ENCODE measurements around the gene EIF4G3. TPM values are rescaled to one million over a fixed set of nuclear protein-coding genes. Genes with fewer than 3 reads are reported as not detected.

EIF4G3 gene
- polyA plus RNA-seq, 1 donor from 2014 or later: 13.1 TPM

DNA sequence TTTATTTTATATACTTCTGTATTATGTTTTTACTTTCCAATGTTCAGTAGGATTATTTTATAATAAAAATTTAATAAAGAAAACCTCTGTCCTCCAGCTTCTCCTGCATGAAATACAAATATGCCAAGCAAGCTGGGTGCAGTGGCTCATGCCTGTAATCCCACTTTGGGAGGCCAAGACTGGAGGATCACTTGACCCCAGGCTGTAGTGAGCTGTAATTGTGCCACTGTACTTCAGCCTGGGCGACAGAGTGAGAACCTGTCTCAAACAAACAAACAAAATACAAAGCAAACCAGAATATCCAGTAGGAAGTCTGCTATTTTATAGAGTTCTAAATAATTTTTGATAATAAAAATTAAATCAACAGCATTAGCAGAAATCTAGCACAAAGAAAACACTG lies 168.8 kb downstream of the EIF4G3 start:
- no peak overlapping the region for H3K27ac Mint-ChIP-seq
- no peaks in the 10 kb centered on the region for H3K27me3 Mint-ChIP-seq
- peaks cover 0 to 17% (median 4%) of the 10 kb centered on the region in 3 donors for H3K4me1 Mint-ChIP-seq
- H3K9me3 Mint-ChIP-seq: no peaks in the 10 kb centered on the region
- no peak overlapping the region for H3K4me3 Mint-ChIP-seq
- peaks cover 5% of the 10 kb centered on the region for H3K36me3 Mint-ChIP-seq

DNA sequence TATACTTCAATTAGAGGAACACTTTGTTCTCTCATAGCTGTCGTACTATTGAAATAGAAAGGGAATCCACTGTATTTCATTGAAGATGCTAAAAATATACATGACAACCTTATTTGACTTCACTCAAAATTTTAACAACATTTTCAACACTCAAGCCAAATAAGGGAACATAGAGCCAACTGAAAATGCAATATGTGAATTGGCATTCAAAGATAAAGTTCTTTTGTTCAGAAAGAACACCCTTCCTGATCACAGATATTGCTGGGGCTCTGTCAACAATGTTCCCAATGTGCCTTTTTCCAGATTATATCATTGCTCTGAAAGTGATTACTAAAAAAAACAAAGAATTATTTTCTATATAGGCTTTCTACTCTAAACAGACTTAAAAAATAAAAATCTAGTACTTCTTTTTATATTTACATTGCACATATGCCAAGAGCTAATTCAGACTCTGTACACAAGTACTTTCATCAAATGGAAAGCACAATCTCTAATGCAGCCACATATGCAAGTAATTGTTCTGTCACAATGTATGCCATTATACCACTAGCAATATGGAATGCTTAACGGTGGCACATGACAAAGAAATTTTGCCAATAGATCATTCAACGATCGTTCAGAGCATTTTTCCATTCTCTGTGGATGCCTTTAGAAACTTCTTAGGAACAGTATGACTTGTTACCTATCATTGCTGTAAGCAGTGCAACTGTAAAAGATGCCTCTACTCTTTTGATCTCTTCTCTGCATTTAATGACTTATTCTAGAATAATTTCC lies 171.0 kb downstream of the EIF4G3 start:
- Mint-ChIP-seq H3K27me3 (no peaks in the 10 kb centered on the region), H3K4me1 (peaks cover 0 to 1% (median 0%) of the 10 kb centered on the region in 3 donors), H3K27ac (no peak overlapping the region), H3K4me3 (no peak overlapping the region), H3K36me3 (peaks cover 6% of the 10 kb centered on the region), H3K9me3 (no peaks in the 10 kb centered on the region)

DNA sequence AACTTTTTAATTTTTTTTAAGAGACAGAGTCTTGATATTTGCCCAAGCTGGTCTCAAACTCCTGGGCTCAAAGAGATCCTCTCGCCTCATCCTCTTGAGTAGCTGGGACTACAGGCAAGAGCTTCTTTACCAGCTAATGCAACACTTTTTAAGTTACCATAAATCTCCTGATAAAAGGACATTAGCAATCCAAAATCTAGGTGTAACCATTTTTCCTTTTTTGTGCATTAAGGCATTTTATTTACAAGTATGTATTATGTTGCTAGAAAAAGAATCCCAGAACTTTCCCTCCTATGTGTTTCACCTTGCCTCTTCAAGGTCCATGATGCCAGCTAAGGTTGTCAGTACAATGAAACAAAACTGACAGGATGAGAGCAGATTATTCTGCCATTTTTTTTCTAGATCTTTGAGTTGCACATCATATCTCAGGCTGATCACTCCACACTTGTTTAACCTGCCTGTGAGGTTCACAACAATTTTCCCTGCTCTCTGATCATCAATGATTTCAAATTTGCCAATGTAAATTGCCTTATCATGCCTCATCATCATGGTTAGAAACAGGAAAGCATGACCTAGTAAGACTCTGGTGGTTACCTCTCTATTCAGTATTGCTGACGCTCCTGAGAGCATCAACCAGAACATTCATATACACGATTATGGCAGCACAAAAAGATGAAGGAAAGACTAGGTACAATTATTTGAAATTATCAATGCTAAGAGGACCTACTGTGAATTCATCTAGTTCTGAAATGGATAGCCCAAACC lies 173.2 kb downstream of the EIF4G3 start:
- H3K27me3 Mint-ChIP-seq: no peaks in the 10 kb centered on the region
- no peaks in the 10 kb centered on the region for H3K4me1 Mint-ChIP-seq
- no peaks in the 10 kb centered on the region for H3K9me3 Mint-ChIP-seq
- H3K36me3 Mint-ChIP-seq: peaks cover 8% of the 10 kb centered on the region
- H3K27ac Mint-ChIP-seq: no peak overlapping the region
- H3K4me3 Mint-ChIP-seq: no peak overlapping the region

DNA sequence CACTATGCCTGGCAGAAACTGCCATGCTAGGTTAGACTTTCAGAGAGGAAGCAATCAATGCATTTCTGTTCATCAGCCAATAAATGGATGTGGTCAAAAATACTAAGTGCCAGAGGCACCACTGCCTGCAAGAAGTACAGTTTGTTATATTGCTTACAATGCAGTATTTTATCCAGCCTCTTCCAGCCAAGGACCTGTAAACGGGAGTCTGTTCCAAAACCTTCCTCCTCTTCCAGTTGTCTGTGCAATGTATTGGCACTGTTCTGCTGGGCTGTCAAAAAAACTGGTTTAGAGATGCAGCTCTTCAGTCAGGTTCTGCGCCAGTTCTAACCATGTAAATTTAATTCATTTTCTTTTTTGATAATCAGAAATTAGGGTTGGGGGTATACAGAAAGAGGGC lies 175.7 kb downstream of the EIF4G3 start:
- Mint-ChIP-seq H3K4me1 (no peaks in the 10 kb centered on the region), H3K36me3 (peaks cover 8% of the 10 kb centered on the region), H3K4me3 (no peak overlapping the region), H3K27me3 (no peaks in the 10 kb centered on the region), H3K27ac (no peak overlapping the region), H3K9me3 (no peaks in the 10 kb centered on the region)

DNA sequence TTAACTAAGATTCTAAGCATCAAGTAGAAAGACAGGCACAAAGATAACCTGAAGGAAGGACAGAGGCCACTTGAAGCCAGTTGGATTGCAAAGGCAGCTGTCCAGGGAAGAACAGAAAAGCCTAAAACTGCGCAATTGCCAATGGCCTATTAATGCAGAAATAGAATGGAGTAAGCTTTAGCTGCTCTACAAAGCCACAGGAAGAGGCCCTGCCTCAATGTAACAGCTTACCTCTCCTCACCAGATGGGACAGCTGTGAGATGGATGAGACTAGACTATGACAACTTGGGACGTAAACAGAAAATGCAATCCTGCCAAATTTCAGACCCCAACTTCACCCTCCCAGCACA lies 176.5 kb downstream of the EIF4G3 start:
- Mint-ChIP-seq H3K27ac (no peak overlapping the region), H3K36me3 (peaks cover 8% of the 10 kb centered on the region), H3K27me3 (no peaks in the 10 kb centered on the region), H3K4me1 (no peaks in the 10 kb centered on the region), H3K4me3 (peak overlapping the region in 1 of 4 donors; percentile 45), H3K9me3 (no peaks in the 10 kb centered on the region)

DNA sequence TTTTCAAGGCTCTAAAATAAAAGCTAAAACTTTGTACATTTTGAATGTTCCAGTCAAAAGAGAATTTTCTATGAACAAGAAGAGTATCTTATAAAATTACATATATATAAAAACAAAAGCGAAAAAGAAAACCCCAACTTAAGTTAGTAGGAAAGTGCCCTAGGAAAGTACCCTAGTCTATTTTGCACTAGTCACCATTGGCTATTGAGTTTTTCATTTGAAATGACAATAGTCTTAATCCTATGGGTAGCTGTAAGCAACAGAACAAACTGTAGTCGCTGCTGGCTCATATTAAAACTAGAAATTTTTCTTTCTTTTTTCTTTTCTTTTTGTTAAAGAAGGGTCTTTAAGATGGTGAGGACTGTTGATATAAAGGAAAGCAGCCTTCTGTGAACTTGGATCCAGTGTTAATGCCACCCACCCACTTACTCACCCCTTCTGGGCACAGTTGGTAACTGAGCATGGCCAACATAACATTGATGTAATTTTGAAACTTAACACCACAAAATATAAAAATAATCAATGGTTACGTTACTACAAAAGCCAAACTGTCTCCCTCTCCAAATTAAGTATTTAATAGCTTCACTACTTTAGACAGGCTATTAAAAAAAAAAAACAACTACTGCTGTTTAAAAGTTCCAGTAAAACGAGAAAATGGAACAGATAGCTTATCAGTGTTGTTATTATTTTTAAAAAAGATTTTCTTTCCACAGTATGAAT lies 177.0 kb downstream of the EIF4G3 start:
- peaks cover 8% of the 10 kb centered on the region for H3K36me3 Mint-ChIP-seq
- peak overlapping the region in 1 of 3 donors; percentile 59 for H3K27ac Mint-ChIP-seq
- H3K4me1 Mint-ChIP-seq: no peaks in the 10 kb centered on the region
- no peaks in the 10 kb centered on the region for H3K27me3 Mint-ChIP-seq
- no peaks in the 10 kb centered on the region for H3K9me3 Mint-ChIP-seq
- H3K4me3 Mint-ChIP-seq: no peak overlapping the region

- no peak overlapping the region for H3K4me3 Mint-ChIP-seq
- no peak overlapping the region for H3K27ac Mint-ChIP-seq
- H3K4me1 Mint-ChIP-seq: peaks cover 0 to 2% (median under 1%) of the 10 kb centered on the region in 3 donors
- no peaks in the 10 kb centered on the region for H3K9me3 Mint-ChIP-seq
- H3K36me3 Mint-ChIP-seq: peaks cover 8% of the 10 kb centered on the region
- H3K27me3 Mint-ChIP-seq: no peaks in the 10 kb centered on the region
Measured at GRCh38 chr1:20998826-20999225, 177.9 kb downstream of the EIF4G3 start.

DNA sequence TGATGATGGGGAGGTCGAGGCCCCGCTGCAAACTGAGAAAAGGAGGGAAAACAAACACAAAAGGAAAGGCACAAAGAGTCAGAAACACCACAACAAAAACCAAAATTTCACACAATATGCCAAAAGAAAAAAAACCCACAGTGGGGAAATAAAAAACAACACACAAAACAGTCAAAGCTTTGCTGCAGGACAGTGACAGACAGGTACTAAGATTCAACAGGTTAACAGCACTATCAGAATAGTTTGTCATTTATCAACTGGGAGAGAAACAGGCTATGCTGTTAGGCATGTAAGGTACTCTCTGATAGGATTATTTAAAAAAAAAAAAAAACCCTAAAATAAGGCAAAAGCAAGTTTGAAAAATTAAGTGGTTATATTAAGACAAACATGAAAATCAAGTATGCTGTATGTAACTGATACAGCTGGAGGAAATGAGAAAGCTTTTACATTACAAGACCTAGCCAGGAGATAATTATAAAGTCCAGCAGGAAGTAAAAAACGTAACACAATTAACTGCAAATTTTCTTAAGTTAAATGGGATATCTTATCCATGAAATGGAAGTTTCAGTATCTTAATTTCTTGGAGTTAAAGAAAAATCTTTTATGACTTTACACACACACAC lies 179.0 kb downstream of the EIF4G3 start:
- Mint-ChIP-seq H3K27ac (no peak overlapping the region), H3K36me3 (peaks cover 6% of the 10 kb centered on the region), H3K4me1 (peaks cover 5 to 9% (median 9%) of the 10 kb centered on the region in 3 donors), H3K27me3 (no peaks in the 10 kb centered on the region), H3K4me3 (no peak overlapping the region), H3K9me3 (no peaks in the 10 kb centered on the region)

DNA sequence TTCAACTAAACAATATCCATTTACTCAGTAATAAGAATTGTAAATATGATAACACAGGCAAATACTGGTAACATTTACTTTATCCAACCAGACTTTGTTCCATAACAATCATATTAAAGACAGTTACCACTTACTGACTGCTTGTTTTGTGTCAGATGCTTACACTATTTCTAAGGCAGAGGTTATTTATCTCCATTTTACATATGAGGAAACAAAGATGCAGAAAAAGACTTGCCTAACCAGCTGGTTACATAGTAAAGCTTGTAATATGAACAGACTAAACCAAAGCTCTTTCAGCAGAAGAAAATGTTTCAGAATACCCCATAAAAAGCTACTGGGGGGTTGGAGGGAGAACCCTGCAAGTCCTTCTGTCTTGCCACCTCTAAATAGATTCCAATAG lies 180.1 kb downstream of the EIF4G3 start:
- Mint-ChIP-seq H3K27me3 (no peaks in the 10 kb centered on the region), H3K27ac (peak overlapping the region in 1 of 3 donors; percentile 19)

DNA sequence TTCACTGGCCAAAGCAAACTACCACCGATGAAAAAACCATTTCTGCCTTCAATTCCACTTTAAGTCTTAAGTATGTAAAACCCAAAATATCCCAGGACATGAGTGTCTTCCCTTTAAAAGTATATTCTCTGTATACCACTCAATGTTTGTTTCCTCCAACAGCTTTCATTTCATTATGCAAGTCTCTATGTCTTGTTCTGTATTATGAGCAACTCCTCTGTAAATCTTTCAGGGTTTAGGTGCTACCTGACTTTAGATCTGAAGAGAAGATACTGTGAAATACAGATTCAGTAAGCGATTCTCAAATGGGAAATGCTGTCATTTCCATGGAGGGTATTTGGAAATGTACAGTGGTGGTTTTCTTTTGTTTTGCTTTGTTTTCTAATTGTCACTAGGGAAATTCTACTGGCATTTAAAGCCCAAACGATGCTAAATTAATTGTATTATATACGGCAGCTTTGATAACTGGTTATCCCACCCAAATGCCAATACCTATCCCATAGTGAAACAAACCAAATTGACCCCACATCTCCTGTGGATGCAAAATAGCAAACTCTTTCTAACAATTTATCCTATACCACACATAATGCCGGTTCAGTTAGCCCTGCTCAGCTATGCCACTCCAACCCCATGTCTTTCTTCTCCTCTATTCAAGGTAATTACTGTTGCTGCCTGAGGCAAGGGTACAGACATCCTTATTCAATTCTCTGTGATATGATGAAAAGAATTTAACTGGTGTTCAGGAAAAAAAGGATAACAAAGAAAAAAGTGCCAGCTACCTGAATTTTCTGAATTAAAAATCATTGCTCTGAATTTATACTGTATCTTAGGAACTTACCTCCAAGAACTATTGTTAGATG lies 182.8 kb downstream of the EIF4G3 start:
- Mint-ChIP-seq H3K27ac (peak overlapping the region in 1 of 3 donors; percentile 36), H3K27me3 (no peaks in the 10 kb centered on the region), H3K4me1 (peaks cover 8 to 19% (median 15%) of the 10 kb centered on the region in 3 donors), H3K36me3 (peaks cover 2% of the 10 kb centered on the region), H3K9me3 (no peaks in the 10 kb centered on the region), H3K4me3 (no peak overlapping the region)

More for the DNA sequence above, 180.1 kb downstream of the EIF4G3 start:
- H3K4me1 Mint-ChIP-seq: peaks cover 8 to 19% (median 15%) of the 10 kb centered on the region in 3 donors
- H3K36me3 Mint-ChIP-seq: peaks cover 6% of the 10 kb centered on the region
- H3K4me3 Mint-ChIP-seq: no peak overlapping the region
- H3K9me3 Mint-ChIP-seq: no peaks in the 10 kb centered on the region

GRCh38 chr1:20992322-20993056 lies 184.2 kb downstream of the EIF4G3 start:
- Mint-ChIP-seq H3K27ac (peak overlapping the region in 1 of 3 donors; percentile 10), H3K4me1 (peaks cover 8 to 23% (median 15%) of the 10 kb centered on the region in 3 donors), H3K36me3 (peaks cover 2% of the 10 kb centered on the region), H3K27me3 (no peaks in the 10 kb centered on the region), H3K9me3 (no peaks in the 10 kb centered on the region), H3K4me3 (peak overlapping the region in 1 of 4 donors; percentile 33)

GRCh38 chr1:20988943-20989342 lies 187.8 kb downstream of the EIF4G3 start:
- no peak overlapping the region for H3K4me3 Mint-ChIP-seq
- H3K27ac Mint-ChIP-seq: no peak overlapping the region
- no peaks in the 10 kb centered on the region for H3K27me3 Mint-ChIP-seq
- no peaks in the 10 kb centered on the region for H3K9me3 Mint-ChIP-seq
- no peaks in the 10 kb centered on the region for H3K36me3 Mint-ChIP-seq
- peaks cover 8 to 23% (median 13%) of the 10 kb centered on the region in 3 donors for H3K4me1 Mint-ChIP-seq
